Mesenchymal stem cell (in vitro differentiated cells and primary cell): ENCODE results near the gene ZNF646.

Source experiments
- DNase-seq: peaks from one replicate; pipeline ENCODE4 v3.0.0-alpha.2; 2013
- H2AFZ ChIP-seq: one replicate; pipeline ENCODE4 v1.6.1; 2013; ENCODE audit warnings: low read depth, mild to moderate bottlenecking, control low read depth, inconsistent platforms, low read length, moderate library complexity
- H2AK5ac ChIP-seq: 2 replicates; pipeline ENCODE4 v1.6.1; 2013; ENCODE audit warnings: low read length, moderate library complexity, mild to moderate bottlenecking, inconsistent platforms; ENCODE audit not compliant: severe bottlenecking
- H2BK120ac ChIP-seq: one replicate; pipeline ENCODE4 v1.6.1; 2013; ENCODE audit warnings: low read depth, mild to moderate bottlenecking, inconsistent platforms, low read length, moderate library complexity
- H2BK12ac ChIP-seq, 2 experiments: one replicate each; pipeline ENCODE4 v1.6.1; 2013; ENCODE audit warnings: inconsistent platforms in 2 of 2, low read length in 2 of 2, mild to moderate bottlenecking in 2 of 2, moderate library complexity in 2 of 2, control low read depth in 1 of 2
- H2BK15ac ChIP-seq: one replicate; pipeline ENCODE4 v1.6.1; 2013; ENCODE audit warnings: mild to moderate bottlenecking, low read depth, inconsistent platforms; ENCODE audit not compliant: poor library complexity, severe bottlenecking
- H2BK5ac ChIP-seq: 2 replicates; pipeline ENCODE4 v1.6.1; 2013; ENCODE audit warnings: low read depth, mild to moderate bottlenecking, low read length, control low read depth, inconsistent platforms; ENCODE audit not compliant: poor library complexity, severe bottlenecking
- H3K14ac ChIP-seq, 2 experiments: one replicate each; pipeline ENCODE4 v1.6.1; 2013; ENCODE audit warnings: inconsistent platforms in 2 of 2, low read length in 2 of 2, control low read depth in 1 of 2, mild to moderate bottlenecking in 1 of 2, moderate library complexity in 1 of 2
- H3K18ac ChIP-seq, 2 experiments: one replicate each; pipeline ENCODE4 v1.6.1; 2013; ENCODE audit warnings: inconsistent platforms in 2 of 2, low read length in 2 of 2, control low read depth in 1 of 2, low read depth in 1 of 2, mild to moderate bottlenecking in 1 of 2
- H3K23ac ChIP-seq, 2 experiments: one replicate each; pipeline ENCODE4 v1.6.1; 2013; ENCODE audit warnings: inconsistent platforms in 2 of 2, low read length in 2 of 2, mild to moderate bottlenecking in 2 of 2, moderate library complexity in 2 of 2, control low read depth in 1 of 2
- H3K27ac ChIP-seq: 2 replicates; pipeline ENCODE4 v1.5.1; 2013; ENCODE audit warnings: mild to moderate bottlenecking, moderate library complexity, low read length, control low read depth, inconsistent platforms; ENCODE audit not compliant: poor library complexity, severe bottlenecking
- H3K27me3 ChIP-seq, 2 experiments: 2 replicates each; pipeline versions ENCODE4 v1.6.1 to v1.7.0; 2013; ENCODE audit warnings: low read length in 2 of 2, mild to moderate bottlenecking in 2 of 2, moderate library complexity in 2 of 2, control low read depth in 1 of 2, inconsistent platforms in 1 of 2; ENCODE audit not compliant: control insufficient read depth in 1 of 2, insufficient read depth in 1 of 2
- H3K36me3 ChIP-seq, 2 experiments: 2 replicates each; pipeline versions ENCODE4 v1.6.1 to v1.7.0; 2013; ENCODE audit warnings: low read length in 2 of 2, control low read depth in 1 of 2, inconsistent platforms in 1 of 2, low read depth in 1 of 2, mild to moderate bottlenecking in 1 of 2; ENCODE audit not compliant: insufficient read depth in 2 of 2, control insufficient read depth in 1 of 2
- H3K4ac ChIP-seq, 2 experiments: one replicate each; pipeline ENCODE4 v1.6.1; 2013; ENCODE audit warnings: inconsistent platforms in 2 of 2, low read length in 2 of 2, mild to moderate bottlenecking in 2 of 2, moderate library complexity in 2 of 2, control low read depth in 1 of 2, low read depth in 1 of 2
- H3K4me1 ChIP-seq: 2 replicates; pipeline ENCODE4 v1.6.1; 2013; ENCODE audit warnings: low read depth, low read length, control low read depth; ENCODE audit not compliant: control insufficient read depth, insufficient read depth
- H3K4me2 ChIP-seq: 2 replicates; pipeline ENCODE4 v1.6.1; 2013; ENCODE audit warnings: low read length, mild to moderate bottlenecking, inconsistent platforms; ENCODE audit not compliant: poor library complexity, severe bottlenecking
- H3K4me3 ChIP-seq, 2 experiments: 2 replicates each; pipeline versions ENCODE4 v1.5.1 to v1.7.0; 2013; ENCODE audit warnings: low read length in 2 of 2, mild to moderate bottlenecking in 2 of 2, control low read depth in 1 of 2, low read depth in 1 of 2; ENCODE audit not compliant: insufficient read depth in 1 of 2
- H3K79me1 ChIP-seq: replicated peaks from 2 replicates; pipeline ENCODE4 v1.6.1; 2013; ENCODE audit warnings: mild to moderate bottlenecking, control low read depth, low read length, inconsistent platforms; ENCODE audit not compliant: poor library complexity, severe bottlenecking
- H3K9ac ChIP-seq: 2 replicates; pipeline ENCODE4 v1.7.0; 2013; ENCODE audit warnings: mild to moderate bottlenecking, low read length, moderate library complexity
- H3K9me3 ChIP-seq: 2 replicates; pipeline ENCODE4 v1.7.0; 2013; ENCODE audit warnings: mild to moderate bottlenecking, low read length; ENCODE audit not compliant: control insufficient read depth
- H4K8ac ChIP-seq: one replicate; pipeline ENCODE4 v1.6.1; 2013; ENCODE audit warnings: inconsistent platforms, mild to moderate bottlenecking, low read length, moderate library complexity
- H4K91ac ChIP-seq: one replicate; pipeline ENCODE4 v1.6.1; 2013; ENCODE audit warnings: mild to moderate bottlenecking, low read length, inconsistent platforms
- WGBS: methylation state at CpG from one replicate; pipeline ENCODE4 v1.1.7; 2013; ENCODE audit warnings: mixed read lengths; 5-methylcytosine and 5-hydroxymethylcytosine counted together

Gene ZNF646

DNA sequence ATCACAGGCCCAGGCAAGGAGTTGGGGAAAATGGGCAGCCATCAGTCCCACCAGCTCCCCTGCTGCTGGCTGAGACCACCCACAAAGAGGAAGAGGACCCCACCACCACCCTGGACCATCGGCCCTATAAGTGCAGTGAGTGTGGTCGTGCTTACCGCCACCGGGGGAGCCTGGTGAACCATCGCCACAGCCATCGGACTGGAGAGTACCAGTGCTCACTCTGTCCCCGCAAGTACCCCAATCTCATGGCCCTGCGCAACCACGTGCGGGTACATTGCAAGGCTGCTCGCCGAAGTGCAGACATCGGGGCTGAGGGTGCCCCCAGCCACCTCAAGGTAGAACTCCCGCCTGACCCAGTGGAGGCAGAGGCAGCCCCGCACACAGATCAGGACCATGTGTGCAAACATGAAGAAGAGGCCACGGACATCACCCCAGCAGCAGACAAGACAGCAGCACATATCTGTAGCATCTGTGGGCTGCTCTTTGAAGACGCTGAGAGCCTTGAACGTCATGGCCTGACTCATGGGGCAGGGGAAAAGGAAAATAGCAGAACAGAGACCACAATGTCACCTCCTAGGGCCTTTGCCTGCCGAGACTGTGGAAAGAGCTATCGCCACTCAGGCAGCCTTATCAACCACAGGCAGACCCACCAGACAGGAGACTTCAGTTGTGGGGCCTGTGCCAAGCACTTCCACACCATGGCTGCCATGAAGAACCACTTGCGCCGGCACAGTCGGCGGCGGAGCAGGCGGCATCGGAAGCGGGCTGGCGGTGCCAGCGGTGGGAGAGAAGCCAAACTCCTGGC is 3.6 kb downstream of the ZNF646 start:
- Histone ChIP-seq H2AK5ac (no peak overlapping the region), H4K8ac (no peak overlapping the region)
- 97% methylated on average over 30 of the region's 30 CpGs for WGBS

DNA sequence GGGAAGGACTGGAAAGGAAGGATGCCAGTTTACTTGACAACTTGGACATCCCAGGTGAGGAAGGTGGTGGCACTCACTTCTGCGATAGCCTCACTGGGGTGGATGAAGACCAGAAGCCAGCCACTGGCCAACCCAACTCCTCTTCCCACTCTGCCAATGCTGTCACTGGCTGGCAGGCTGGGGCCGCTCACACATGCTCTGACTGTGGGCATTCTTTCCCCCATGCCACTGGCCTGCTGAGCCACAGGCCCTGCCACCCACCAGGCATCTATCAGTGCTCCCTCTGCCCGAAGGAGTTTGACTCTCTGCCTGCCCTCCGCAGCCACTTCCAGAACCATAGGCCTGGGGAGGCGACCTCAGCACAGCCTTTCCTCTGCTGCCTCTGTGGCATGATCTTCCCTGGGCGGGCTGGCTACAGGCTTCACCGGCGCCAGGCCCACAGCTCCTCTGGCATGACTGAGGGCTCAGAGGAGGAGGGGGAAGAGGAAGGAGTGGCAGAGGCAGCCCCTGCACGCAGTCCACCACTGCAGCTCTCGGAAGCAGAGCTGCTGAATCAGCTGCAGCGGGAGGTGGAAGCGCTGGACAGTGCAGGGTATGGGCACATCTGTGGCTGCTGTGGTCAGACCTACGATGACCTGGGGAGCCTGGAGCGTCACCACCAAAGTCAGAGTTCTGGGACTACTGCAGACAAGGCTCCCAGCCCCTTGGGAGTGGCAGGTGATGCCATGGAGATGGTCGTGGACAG is 4.5 kb downstream of the ZNF646 start:
- WGBS, result 96% methylated on average over 15 of the region's 15 CpGs

More for the DNA sequence above, 3.6 kb downstream of the ZNF646 start:
- no peak overlapping the region for H3K18ac ChIP-seq
- no peak overlapping the region for H3K4me3 ChIP-seq
- H3K79me1 ChIP-seq, result peaks cover 56% of the 10 kb centered on the region
- H3K27ac ChIP-seq, result no peak overlapping the region
- H4K91ac ChIP-seq, result no peak overlapping the region
- peaks cover 18% of the 10 kb centered on the region for H3K4me1 ChIP-seq
- H3K23ac ChIP-seq, result no peak overlapping the region
- H2BK12ac ChIP-seq, result no peak overlapping the region
- H3K4me2 ChIP-seq, result no peak overlapping the region
- no peak overlapping the region for H3K9ac ChIP-seq
- peaks cover 69 to 70% of the 10 kb centered on the region in 2 experiments for H3K36me3 ChIP-seq
- peak overlapping the region; percentile 52 for H2BK15ac ChIP-seq
- H3K14ac ChIP-seq, result no peak overlapping the region
- H3K9me3 ChIP-seq, result no peaks in the 10 kb centered on the region
- no peaks in the 10 kb centered on the region for H3K27me3 ChIP-seq
- no peak overlapping the region for H2BK120ac ChIP-seq
- no peak for DNase-seq
- H2AFZ ChIP-seq, result no peak overlapping the region
- H2BK5ac ChIP-seq, result no peak overlapping the region
- H3K4ac ChIP-seq, result no peak overlapping the region

DNA sequence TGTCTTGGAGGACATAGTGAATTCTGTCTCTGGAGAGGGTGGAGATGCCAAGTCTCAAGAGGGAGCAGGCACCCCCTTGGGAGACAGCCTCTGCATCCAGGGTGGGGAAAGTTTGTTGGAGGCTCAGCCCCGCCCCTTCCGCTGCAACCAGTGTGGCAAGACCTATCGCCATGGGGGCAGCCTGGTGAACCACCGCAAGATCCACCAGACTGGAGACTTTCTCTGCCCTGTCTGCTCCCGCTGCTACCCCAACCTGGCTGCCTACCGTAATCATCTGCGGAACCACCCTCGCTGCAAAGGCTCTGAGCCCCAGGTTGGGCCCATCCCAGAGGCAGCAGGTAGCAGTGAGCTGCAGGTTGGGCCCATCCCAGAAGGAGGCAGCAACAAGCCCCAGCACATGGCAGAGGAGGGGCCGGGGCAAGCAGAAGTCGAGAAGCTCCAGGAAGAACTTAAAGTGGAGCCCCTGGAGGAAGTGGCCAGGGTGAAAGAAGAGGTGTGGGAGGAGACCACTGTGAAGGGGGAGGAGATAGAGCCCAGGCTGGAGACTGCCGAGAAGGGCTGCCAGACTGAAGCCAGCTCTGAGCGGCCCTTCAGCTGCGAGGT is 5.2 kb downstream of the ZNF646 start:
- no peak overlapping the region for H2BK12ac ChIP-seq
- H3K79me1 ChIP-seq, result peaks cover 67% of the 10 kb centered on the region
- no peak overlapping the region for H2BK5ac ChIP-seq
- H3K27ac ChIP-seq, result no peak overlapping the region
- no peak overlapping the region for H3K4me3 ChIP-seq
- H3K23ac ChIP-seq, result no peak overlapping the region
- H4K8ac ChIP-seq, result no peak overlapping the region
- no peak for DNase-seq
- H3K4ac ChIP-seq, result no peak overlapping the region
- no peak overlapping the region for H3K9ac ChIP-seq
- no peak overlapping the region for H4K91ac ChIP-seq
- peaks cover 21% of the 10 kb centered on the region for H3K4me1 ChIP-seq
- H3K14ac ChIP-seq, result no peak overlapping the region
- WGBS, result 90% methylated on average over 13 of the region's 13 CpGs
- H3K9me3 ChIP-seq, result no peaks in the 10 kb centered on the region
- no peak overlapping the region for H2AK5ac ChIP-seq
- H2BK15ac ChIP-seq, result no peak overlapping the region
- peaks cover 85 to 87% of the 10 kb centered on the region in 2 experiments for H3K36me3 ChIP-seq
- H2BK120ac ChIP-seq, result no peak overlapping the region
- H3K27me3 ChIP-seq, result no peaks in the 10 kb centered on the region
- no peak overlapping the region for H2AFZ ChIP-seq
- H3K4me2 ChIP-seq, result no peak overlapping the region
- no peak overlapping the region for H3K18ac ChIP-seq

More for the DNA sequence above, 4.5 kb downstream of the ZNF646 start:
- Histone ChIP-seq H3K4me1 (peaks cover 21% of the 10 kb centered on the region), H3K79me1 (peaks cover 60% of the 10 kb centered on the region), H2BK5ac (no peak overlapping the region), H3K9ac (no peak overlapping the region), H2AFZ (no peak overlapping the region), H3K14ac (no peak overlapping the region), H2BK15ac (no peak overlapping the region), H3K9me3 (no peaks in the 10 kb centered on the region), H2AK5ac (no peak overlapping the region), H3K23ac (no peak overlapping the region), H3K18ac (no peak overlapping the region), H2BK120ac (no peak overlapping the region), H3K4me2 (no peak overlapping the region), H4K91ac (no peak overlapping the region), H3K27ac (no peak overlapping the region), H4K8ac (no peak overlapping the region), H2BK12ac (no peak overlapping the region), H3K4me3 (no peak overlapping the region), H3K27me3 (no peaks in the 10 kb centered on the region), H3K36me3 (peaks cover 79 to 80% of the 10 kb centered on the region in 2 experiments), H3K4ac (no peak overlapping the region)
- DNase-seq, result no peak
